GM21825 (cell line): ENCODE data around the gene ABHD13.
"Not testable (repeated sequence)": the region's sequence is repeated elsewhere in the genome, so short reads cannot be mapped to it uniquely, and the experiment has no call there.

ENCODE experiments used
- ATAC-seq: cut with Tn5 transposase; IDR thresholded peaks from one replicate; pipeline ENCODE4 v1.9.1; 2021; ENCODE audit warnings: mild to moderate bottlenecking, moderate library complexity; ENCODE audit not compliant: unreplicated experiment

The ABHD13 gene

GRCh38 chr13:108218044-108218974, at the start of gene ABHD13:
ABHD13 (plus strand) TSS chr13:108218392; CDS start chr13:108229219, 10,827 bp downstream.
- peak; percentile 75 for ATAC-seq

- ATAC-seq, result no peak
These were observed 49.3 kb upstream of the ABHD13 start for GRCh38 chr13:108168929-108169328.

- no peak for ATAC-seq
These were observed 41.4 kb upstream of the ABHD13 start for GRCh38 chr13:108176685-108177274.

- ATAC-seq, result no peak
These were observed 40.1 kb upstream of the ABHD13 start for GRCh38 chr13:108178078-108178477.

GRCh38 chr13:108182652-108183051, 35.5 kb upstream of the ABHD13 start:
- no peak for ATAC-seq

GRCh38 chr13:108185223-108185622, 33.0 kb upstream of the ABHD13 start:
- ATAC-seq, result no peak

- no peak for ATAC-seq
These were observed 29.9 kb upstream of the ABHD13 start for GRCh38 chr13:108188260-108188659.

- no peak for ATAC-seq
These were observed 27.3 kb upstream of the ABHD13 start for GRCh38 chr13:108190897-108191296.

- ATAC-seq, result no peak
These were observed 24.4 kb upstream of the ABHD13 start for GRCh38 chr13:108193806-108194205.

- no peak for ATAC-seq
These were observed 23.7 kb upstream of the ABHD13 start for GRCh38 chr13:108194435-108194936.

GRCh38 chr13:108195146-108195545, 23.0 kb upstream of the ABHD13 start:
- no peak for ATAC-seq

- ATAC-seq, result no peak
These were observed 22.3 kb upstream of the ABHD13 start for GRCh38 chr13:108195861-108196260.

- no peak for ATAC-seq
These were observed 17.3 kb upstream of the ABHD13 start for GRCh38 chr13:108200781-108201398.

GRCh38 chr13:108210551-108210950, 7.6 kb upstream of the ABHD13 start:
- no peak for ATAC-seq

- ATAC-seq, result peak; percentile 43
These were observed 5.3 kb upstream of the ABHD13 start for GRCh38 chr13:108212886-108213285.

GRCh38 chr13:108213946-108214345, 4.2 kb upstream of the ABHD13 start:
- no peak for ATAC-seq

- no peak for ATAC-seq
These were observed 3.5 kb upstream of the ABHD13 start for GRCh38 chr13:108214441-108215271.

- ATAC-seq, result peak; percentile 65
These were observed 2.8 kb upstream of the ABHD13 start, which contains the start of gene LIG4 for GRCh38 chr13:108215436-108215835. LIG4 (minus strand) TSS chr13:108215536; CDS start chr13:108211268, 4,268 bp downstream.

- not testable (repeated sequence) for ATAC-seq
These were observed 717 bp upstream of the ABHD13 start for GRCh38 chr13:108217307-108218043.

GRCh38 chr13:108220041-108220440, 1.8 kb downstream of the ABHD13 start:
- ATAC-seq, result no peak
